ENCODE measurements around the gene CDC73. TPM values are rescaled to one million over a fixed set of nuclear protein-coding genes. Genes with fewer than 3 reads are reported as not detected.

CDC73 gene
- polyA plus RNA-seq (2012; ENCODE audit: low read depth, missing spikeins) = 13.9 TPM

- no peak for TF ChIP-seq SPI1 (IDR thresholded peaks at IDR 0.05; ENCODE audit: low read depth, low read length)
- TF ChIP-seq PAX5 (IDR thresholded peaks at IDR 0.05; ENCODE audit: insufficient read depth, low read length, severe bottlenecking) = peak; percentile 63
- TF ChIP-seq POU2F2 (IDR thresholded peaks at IDR 0.05; ENCODE audit: low read depth, low read length) = 0 out of 2 replicates have a peak, but pooled peaks have one; percentile 26
- TF ChIP-seq TAF1 (IDR thresholded peaks at IDR 0.05; ENCODE audit: low read depth, low read length) = peak; percentile 74
- peak; percentile 77; the same call in 1 of the 2 replicates for TF ChIP-seq POLR2A (IDR thresholded peaks at IDR 0.05; ENCODE audit: low read depth, low read length)
- peak; percentile 64 for TF ChIP-seq POLR2AphosphoS5 (IDR thresholded peaks at IDR 0.05; ENCODE audit: low read depth, low read length)
- DNase-seq (ENCODE audit: insufficient read length, low spot score) (peak; percentile 84), FAIRE-seq (peak; percentile 97)
Observed at GRCh38 chr1:193121616-193122593, at the start of gene CDC73. CDC73 (plus strand) TSS chr1:193122031; CDS start chr1:193122201, 170 bp downstream.

GRCh38 chr1:193077991-193078390, 43.8 kb upstream of the CDC73 start:
- FAIRE-seq (no peak), DNase-seq (ENCODE audit: insufficient read length, low spot score) (no peak)
- TF ChIP-seq POLR2A (IDR thresholded peaks at IDR 0.05; ENCODE audit: low read depth, low read length) (no peak), SPI1 (IDR thresholded peaks at IDR 0.05; ENCODE audit: low read depth, low read length) (no peak), PAX5 (IDR thresholded peaks at IDR 0.05; ENCODE audit: insufficient read depth, low read length, severe bottlenecking) (no peak), POU2F2 (IDR thresholded peaks at IDR 0.05; ENCODE audit: low read depth, low read length) (no peak), TAF1 (IDR thresholded peaks at IDR 0.05; ENCODE audit: low read depth, low read length) (no peak)

GRCh38 chr1:193079187-193079586, 42.6 kb upstream of the CDC73 start:
- TF ChIP-seq PAX5 (IDR thresholded peaks at IDR 0.05; ENCODE audit: insufficient read depth, low read length, severe bottlenecking) (no peak), POLR2AphosphoS5 (IDR thresholded peaks at IDR 0.05; ENCODE audit: low read depth, low read length) (no peak), POU2F2 (IDR thresholded peaks at IDR 0.05; ENCODE audit: low read depth, low read length) (no peak), TAF1 (IDR thresholded peaks at IDR 0.05; ENCODE audit: low read depth, low read length) (no peak), SPI1 (IDR thresholded peaks at IDR 0.05; ENCODE audit: low read depth, low read length) (no peak), POLR2A (IDR thresholded peaks at IDR 0.05; ENCODE audit: low read depth, low read length) (no peak)
- no peak for DNase-seq (ENCODE audit: insufficient read length, low spot score)
- FAIRE-seq = no peak

- peak; percentile 35 for FAIRE-seq
- TF ChIP-seq POU2F2 (IDR thresholded peaks at IDR 0.05; ENCODE audit: low read depth, low read length) (peak; percentile 80), TAF1 (IDR thresholded peaks at IDR 0.05; ENCODE audit: low read depth, low read length) (no peak), PAX5 (IDR thresholded peaks at IDR 0.05; ENCODE audit: insufficient read depth, low read length, severe bottlenecking) (no peak), SPI1 (IDR thresholded peaks at IDR 0.05; ENCODE audit: low read depth, low read length) (no peak)
- no peak for DNase-seq (ENCODE audit: insufficient read length, low spot score)
Observed at GRCh38 chr1:193083365-193084088, 38.3 kb upstream of the CDC73 start.

- TF ChIP-seq TAF1 (IDR thresholded peaks at IDR 0.05; ENCODE audit: low read depth, low read length) (no peak), POLR2A (IDR thresholded peaks at IDR 0.05; ENCODE audit: low read depth, low read length) (no peak), POLR2AphosphoS5 (IDR thresholded peaks at IDR 0.05; ENCODE audit: low read depth, low read length) (no peak), SPI1 (IDR thresholded peaks at IDR 0.05; ENCODE audit: low read depth, low read length) (no peak), PAX5 (IDR thresholded peaks at IDR 0.05; ENCODE audit: insufficient read depth, low read length, severe bottlenecking) (no peak), POU2F2 (IDR thresholded peaks at IDR 0.05; ENCODE audit: low read depth, low read length) (no peak)
- no peak for DNase-seq (ENCODE audit: insufficient read length, low spot score)
- FAIRE-seq = no peak
Observed at GRCh38 chr1:193085263-193085662, 36.6 kb upstream of the CDC73 start.

GRCh38 chr1:193086342-193086741, 35.5 kb upstream of the CDC73 start:
- FAIRE-seq = no peak
- TF ChIP-seq SPI1 (IDR thresholded peaks at IDR 0.05; ENCODE audit: low read depth, low read length) = no peak
- no peak for TF ChIP-seq POLR2AphosphoS5 (IDR thresholded peaks at IDR 0.05; ENCODE audit: low read depth, low read length)
- TF ChIP-seq PAX5 (IDR thresholded peaks at IDR 0.05; ENCODE audit: insufficient read depth, low read length, severe bottlenecking) = no peak
- TF ChIP-seq POLR2A (IDR thresholded peaks at IDR 0.05; ENCODE audit: low read depth, low read length) = no peak
- no peak for TF ChIP-seq TAF1 (IDR thresholded peaks at IDR 0.05; ENCODE audit: low read depth, low read length)
- TF ChIP-seq POU2F2 (IDR thresholded peaks at IDR 0.05; ENCODE audit: low read depth, low read length) = no peak

GRCh38 chr1:193087893-193088292, 33.9 kb upstream of the CDC73 start:
- TF ChIP-seq SPI1 (IDR thresholded peaks at IDR 0.05; ENCODE audit: low read depth, low read length) (no peak), POLR2AphosphoS5 (IDR thresholded peaks at IDR 0.05; ENCODE audit: low read depth, low read length) (no peak), POU2F2 (IDR thresholded peaks at IDR 0.05; ENCODE audit: low read depth, low read length) (no peak), TAF1 (IDR thresholded peaks at IDR 0.05; ENCODE audit: low read depth, low read length) (no peak)
- DNase-seq (ENCODE audit: insufficient read length, low spot score) = no peak
- no peak for FAIRE-seq

More at GRCh38 chr1:193086342-193086741, 35.5 kb upstream of the CDC73 start:
- DNase-seq (ENCODE audit: insufficient read length, low spot score) = no peak

GRCh38 chr1:193090865-193091264, 31.0 kb upstream of the CDC73 start:
- no peak for FAIRE-seq
- DNase-seq (ENCODE audit: insufficient read length, low spot score) = no peak
- no peak for TF ChIP-seq PAX5 (IDR thresholded peaks at IDR 0.05; ENCODE audit: insufficient read depth, low read length, severe bottlenecking)
- TF ChIP-seq POU2F2 (IDR thresholded peaks at IDR 0.05; ENCODE audit: low read depth, low read length) = no peak
- no peak for TF ChIP-seq TAF1 (IDR thresholded peaks at IDR 0.05; ENCODE audit: low read depth, low read length)
- no peak for TF ChIP-seq POLR2A (IDR thresholded peaks at IDR 0.05; ENCODE audit: low read depth, low read length)
- no peak for TF ChIP-seq SPI1 (IDR thresholded peaks at IDR 0.05; ENCODE audit: low read depth, low read length)
- no peak for TF ChIP-seq POLR2AphosphoS5 (IDR thresholded peaks at IDR 0.05; ENCODE audit: low read depth, low read length)

- DNase-seq (ENCODE audit: insufficient read length, low spot score) = no peak
- TF ChIP-seq POU2F2 (IDR thresholded peaks at IDR 0.05; ENCODE audit: low read depth, low read length) = no peak
- no peak for TF ChIP-seq POLR2A (IDR thresholded peaks at IDR 0.05; ENCODE audit: low read depth, low read length)
- no peak for TF ChIP-seq PAX5 (IDR thresholded peaks at IDR 0.05; ENCODE audit: insufficient read depth, low read length, severe bottlenecking)
- no peak for FAIRE-seq
Observed at GRCh38 chr1:193094112-193094511, 27.7 kb upstream of the CDC73 start.
